GM19463 (cell line): ENCODE results near the gene CES5A.
"Not testable (repeated sequence)": the region's sequence is repeated elsewhere in the genome, so short reads cannot be mapped to it uniquely, and the experiment has no call there.

ENCODE experiments used
- ATAC-seq: cut with Tn5 transposase; IDR thresholded peaks from one replicate; pipeline ENCODE4 v1.9.1; 2021; ENCODE audit warnings: mild to moderate bottlenecking, moderate library complexity; ENCODE audit not compliant: unreplicated experiment

CES5A gene

DNA sequence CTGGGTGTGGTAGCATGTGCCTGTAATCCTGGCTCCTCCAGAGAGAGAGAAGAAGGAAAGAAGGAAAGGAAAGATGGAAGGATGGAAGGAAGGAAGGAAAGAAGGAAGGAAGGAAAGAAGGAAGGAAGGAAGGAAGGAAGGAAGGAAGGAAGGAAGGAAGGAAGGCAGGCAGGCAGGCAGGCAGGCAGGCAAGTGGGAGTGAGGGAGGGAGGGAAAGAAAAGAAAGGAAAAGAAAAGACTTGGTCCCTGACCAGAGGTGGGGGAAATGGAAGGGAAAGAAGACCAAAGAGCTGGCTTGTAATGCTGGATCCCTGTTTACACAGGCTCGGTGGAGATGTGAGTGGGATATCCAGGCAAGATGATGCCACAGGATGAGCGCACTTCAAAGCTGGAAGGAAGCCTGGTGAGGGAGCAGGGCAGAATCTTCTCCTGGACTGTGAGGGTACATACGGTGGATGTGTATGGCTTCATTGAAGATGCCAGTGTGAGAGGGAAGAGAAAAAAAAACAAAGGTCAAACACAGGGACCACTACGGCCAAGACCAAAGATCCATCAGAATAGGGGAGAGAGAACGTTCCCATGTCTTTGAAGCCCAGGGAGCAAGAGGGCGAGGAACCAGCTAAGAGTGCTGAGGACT is 44.4 kb downstream of the CES5A start:
- no peak for ATAC-seq

DNA sequence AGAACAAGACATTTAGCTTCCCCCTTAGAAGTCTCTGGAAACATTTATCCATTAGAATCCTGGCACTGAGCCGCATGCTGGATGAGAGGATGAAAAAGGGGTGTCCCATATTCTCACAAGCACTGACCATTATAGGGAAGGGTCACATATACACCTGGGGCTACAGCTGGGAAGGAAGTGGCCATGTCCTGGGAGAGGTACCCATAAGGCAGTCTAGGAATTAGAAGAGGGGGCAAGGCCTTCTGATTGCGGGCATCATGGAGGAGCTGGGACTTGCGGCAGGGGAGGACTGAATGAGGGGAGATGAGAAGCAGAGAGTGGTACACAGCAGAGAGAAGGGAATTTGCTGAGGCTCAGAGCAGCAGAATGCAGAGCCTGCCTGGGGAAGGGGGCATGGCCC is 45.9 kb downstream of the CES5A start:
- ATAC-seq: not testable (repeated sequence)

DNA sequence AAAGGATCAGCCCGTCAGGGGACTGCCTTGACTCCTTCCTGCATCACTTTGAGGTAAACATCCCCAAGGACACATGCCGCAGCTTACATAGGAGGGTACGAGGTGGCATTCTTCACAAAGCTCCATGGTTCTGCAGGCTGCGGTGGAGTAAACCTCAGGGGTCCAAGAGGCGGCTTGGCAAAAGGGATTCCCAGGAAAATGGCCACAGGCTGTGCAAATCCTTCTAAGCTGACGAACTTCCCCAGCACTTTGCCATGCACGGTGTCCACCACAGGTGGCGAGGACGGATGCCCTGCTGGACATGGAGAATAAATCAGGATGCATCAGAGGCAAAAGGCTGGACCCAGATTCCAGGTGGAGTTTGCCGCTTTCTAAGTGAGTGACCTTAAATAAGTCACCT is 46.5 kb downstream of the CES5A start:
- ATAC-seq: no peak

DNA sequence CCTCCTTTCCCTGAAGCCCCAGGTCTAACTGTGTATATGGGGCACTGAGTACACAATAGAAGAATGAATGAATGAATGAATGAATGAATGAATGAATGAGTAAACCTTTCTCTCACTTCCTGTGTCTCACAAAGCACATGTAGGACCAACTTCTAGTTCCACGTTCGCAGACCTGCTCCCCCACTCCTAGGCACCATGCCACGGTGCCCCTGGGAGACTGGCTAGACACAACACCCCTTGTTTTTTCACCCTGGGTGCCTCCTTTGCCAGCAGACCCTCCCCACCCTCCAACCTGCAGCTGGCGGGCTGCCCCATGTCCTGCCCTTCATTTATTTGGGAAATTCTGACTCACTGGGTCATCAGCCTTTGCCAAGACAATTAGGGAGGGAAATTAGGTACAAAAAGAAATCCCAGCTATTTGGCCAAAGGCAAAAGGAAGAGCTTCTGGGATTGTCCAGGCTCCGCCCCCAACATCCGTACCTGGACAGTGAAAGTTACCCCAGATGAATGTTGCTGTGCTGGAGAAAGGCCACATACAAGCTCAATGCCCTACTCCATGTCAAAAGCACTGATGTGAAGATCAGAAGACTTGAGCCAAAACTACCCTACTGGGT is 50.0 kb downstream of the CES5A start:
- ATAC-seq: no peak

DNA sequence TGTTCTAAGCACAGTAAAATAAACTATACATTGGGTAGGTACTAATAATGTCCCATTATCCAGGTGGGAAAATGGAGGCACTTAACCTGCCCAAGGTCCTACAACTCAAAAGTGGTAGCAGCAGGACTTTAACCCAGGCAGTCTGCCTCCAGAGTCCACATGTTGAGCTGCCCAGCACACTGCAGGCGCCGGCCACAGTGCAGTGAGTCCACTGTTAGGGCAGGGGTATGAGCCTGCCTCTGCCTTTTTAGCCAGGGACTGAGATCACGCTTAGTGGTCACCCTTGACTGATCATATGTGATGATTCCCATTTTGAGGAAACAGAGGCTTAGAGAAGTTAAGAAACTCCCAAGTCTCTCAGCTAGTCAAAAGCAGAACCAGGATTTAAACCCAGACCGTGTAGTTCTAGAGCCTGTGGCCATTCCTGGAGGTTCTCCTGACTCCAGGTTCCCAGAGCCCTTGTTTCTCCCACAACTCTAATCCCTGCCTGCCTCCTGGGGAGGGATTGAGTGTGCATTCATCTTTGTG is 50.6 kb downstream of the CES5A start:
- no peak for ATAC-seq

DNA sequence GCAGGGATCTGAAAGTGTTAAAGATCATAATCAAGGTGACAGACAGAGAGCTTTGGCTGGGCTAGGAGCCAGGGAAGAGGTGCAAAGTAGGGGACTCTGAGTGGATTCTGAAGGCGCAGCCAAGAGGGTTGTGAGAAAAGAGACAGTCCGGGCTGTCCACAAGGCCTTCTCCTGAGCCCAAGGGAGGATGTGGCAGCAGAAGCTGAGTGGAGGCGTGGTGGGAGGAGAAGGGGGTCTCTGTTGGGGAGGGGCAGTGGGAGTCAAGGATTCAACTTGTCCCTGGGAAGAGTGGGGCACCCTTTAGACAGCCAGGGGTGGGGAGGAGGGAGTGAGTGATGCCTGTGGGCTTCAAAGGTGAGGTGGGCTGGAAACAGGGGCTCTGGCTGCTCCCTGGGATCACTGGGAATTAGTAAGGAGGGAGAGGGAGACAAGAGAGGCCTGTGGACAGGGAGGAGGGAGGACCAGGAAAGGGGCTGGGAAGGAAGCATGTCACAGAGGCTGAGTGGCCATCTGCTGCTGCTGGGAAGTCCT is 52.8 kb downstream of the CES5A start:
- ATAC-seq: no peak

DNA sequence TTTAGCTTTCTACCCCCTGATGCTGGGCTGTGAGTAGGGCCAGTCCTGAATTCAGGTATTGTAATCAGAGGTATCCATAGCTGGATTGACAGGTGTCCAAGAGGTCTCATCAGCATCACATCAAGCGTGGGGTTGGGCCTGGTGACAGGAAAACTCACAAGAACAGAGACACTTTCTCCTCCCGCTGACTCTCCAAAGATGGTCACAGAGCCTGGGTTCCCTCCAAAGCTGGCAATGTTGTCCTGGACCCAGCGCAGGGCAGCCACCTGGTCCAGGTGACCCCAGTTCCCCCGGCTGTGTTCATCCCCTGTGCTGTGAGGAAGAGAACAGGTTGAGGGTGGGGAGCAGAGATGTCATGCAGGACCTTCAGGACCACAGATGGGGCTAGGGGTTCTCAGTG is 54.0 kb downstream of the CES5A start:
- ATAC-seq: no peak

DNA sequence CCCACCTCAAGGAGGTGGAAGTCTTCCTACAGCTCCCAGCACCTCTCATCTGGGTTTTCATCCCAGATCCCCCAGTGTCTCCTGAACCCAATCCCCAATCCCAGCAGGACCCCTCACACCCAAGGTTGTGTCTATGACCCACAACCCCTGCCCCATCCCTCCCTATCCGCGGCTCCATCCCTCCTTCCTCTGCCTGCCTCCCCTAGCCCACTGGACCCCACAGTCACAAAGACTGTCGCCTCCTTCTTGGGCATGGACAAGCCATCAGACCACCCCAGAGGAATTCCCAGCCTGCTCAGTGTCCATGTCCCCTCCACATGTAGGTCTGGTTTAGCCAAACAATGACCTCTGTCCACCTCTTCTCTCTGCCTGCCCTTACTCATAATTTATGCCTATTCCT is 54.6 kb downstream of the CES5A start:
- ATAC-seq: no peak

DNA sequence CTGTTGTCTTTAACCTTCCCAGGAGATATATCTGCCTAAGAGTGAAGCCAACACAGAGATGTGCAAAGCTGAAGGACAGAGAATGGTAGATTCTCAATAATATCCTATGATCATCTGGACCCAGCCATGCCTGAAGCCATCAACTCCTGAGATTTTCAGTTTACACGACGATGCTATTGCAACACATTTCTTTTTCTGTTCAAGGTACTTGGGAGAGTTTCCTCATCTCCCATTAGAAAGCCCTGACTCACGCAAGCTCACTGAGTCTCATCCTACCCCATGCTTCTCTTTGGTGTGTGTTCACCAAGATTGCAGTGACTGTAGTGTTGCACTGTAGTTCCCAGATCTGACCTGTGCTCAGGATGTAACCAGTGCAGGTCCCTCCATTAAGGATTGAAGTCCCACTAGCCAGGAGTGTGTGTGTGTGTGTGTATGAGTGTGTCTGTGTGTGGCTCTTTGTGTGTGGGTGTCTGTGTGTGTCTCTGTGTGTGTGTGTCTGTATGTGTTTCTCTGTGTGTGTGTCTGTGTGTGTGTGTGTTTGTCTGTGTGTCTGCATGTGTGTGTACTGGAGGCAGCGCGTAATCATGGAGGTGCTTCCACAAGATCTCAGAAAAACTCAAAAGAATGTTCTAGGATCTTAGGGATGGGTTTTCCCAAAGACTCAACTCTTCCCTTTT is 57.8 kb downstream of the CES5A start:
- ATAC-seq: no peak

DNA sequence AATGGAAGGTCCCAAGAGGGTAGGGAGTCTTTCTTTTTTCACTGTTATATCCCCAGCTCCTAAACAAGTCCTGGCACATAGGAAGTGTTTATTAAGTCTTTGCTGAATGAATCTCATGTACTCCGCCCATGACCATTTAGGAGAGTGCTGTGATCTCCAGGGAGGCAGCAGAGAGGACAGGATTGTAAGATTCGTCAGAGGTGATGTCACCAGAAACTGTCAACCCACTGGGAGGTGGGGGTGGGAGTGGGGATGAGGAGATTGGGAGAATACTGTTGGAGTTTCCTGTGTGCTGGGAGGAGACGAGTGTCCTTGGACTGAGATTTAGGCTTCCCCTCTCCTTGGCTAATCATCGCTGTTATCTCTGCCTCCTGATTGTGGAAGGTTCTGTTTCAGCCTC is 59.0 kb downstream of the CES5A start:
- not testable (repeated sequence) for ATAC-seq

DNA sequence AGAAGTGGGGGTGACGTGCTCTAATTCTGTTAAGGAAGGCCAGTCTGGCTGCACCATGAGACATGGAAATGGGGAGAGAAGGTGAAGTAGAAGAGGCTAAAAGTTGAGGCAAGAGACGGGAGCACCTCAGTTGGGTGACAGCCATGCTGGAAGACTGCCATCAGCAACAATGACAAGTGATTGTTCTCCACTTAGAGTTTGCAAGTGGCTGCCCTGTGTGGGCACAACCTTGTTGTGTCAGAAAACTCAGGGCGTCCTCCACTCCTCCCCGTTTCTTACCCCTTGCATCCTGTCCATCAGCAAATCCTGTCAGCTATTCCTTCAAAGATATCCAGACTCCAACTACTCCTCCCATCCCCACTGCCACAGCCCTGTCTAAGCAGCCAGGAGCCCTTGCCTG is 59.9 kb downstream of the CES5A start:
- ATAC-seq: no peak

DNA sequence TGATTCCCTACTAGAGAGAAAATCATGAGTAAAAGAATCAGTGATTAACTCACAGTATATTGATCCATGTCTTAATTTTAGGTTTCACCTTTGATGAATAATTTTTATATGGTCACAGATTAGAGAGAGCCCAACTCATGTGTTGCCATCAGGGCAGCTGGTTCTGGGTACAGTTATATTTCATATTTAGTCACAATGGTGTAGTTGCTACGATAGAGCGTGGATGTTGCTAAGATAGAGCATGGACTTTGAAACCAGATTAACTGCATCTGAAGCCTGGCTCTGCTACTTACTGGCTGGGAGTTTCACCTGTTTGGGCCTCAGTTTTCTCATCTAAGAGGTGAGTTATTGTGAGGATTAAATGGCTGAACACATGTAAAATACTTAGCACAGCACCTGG is 61.0 kb downstream of the CES5A start:
- ATAC-seq: not testable (repeated sequence)

DNA sequence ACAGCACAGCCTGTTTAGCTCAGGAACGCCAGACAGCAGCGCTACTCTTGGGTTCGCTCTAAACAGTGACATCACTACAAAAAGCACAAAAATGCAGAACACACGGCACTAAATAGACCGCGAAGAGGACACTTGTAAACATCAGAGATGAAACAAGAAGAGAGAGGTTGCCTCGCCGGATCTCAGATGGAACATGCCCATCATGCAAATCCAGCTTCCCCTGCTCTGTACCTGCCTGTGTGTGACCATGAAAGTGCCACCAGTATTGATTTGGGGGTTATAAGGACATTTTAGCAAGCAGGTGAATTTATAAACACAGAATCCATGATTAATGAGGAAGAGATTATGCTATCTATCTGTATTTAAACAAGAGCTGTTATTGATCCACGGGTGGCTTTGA is 61.4 kb downstream of the CES5A start:
- not testable (repeated sequence) for ATAC-seq

DNA sequence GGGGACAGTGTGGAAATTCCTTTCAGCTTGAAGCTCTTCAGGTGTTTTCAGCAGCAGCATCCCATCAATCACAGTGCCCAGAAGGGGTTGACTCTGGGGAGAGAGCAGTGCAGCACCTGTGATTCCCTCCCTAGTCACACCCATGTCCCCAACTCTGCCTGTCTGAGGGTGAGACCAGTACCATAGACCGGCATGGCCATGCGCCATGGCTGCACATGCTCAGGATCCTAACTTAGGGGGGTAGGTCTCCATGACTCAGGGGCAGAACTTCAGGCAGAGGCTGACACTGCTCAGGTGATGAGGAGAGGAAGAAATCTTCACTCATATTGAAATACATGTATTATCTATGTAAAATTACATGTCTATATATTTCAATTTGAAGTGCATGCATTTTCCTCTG is 62.2 kb downstream of the CES5A start:
- ATAC-seq: no peak

DNA sequence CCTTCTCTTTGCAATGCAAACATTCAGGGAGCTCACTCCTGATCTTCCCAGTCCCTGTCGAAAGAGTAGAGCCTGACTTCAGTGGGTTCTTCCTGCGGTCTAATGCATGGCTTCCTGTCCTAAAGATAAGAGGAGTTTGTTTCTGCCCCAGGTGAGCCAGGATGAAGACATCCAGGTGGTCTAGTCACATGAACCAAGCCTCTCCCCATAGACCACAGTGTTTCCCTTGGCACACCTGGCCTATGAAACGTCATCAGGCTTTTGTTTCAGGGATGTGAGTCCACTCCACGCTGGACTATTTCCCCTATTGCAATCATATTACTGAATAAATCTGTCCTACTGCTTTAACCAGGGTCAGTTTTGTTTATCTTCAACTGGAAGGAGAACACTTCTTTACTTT is 63.4 kb downstream of the CES5A start:
- ATAC-seq: no peak

DNA sequence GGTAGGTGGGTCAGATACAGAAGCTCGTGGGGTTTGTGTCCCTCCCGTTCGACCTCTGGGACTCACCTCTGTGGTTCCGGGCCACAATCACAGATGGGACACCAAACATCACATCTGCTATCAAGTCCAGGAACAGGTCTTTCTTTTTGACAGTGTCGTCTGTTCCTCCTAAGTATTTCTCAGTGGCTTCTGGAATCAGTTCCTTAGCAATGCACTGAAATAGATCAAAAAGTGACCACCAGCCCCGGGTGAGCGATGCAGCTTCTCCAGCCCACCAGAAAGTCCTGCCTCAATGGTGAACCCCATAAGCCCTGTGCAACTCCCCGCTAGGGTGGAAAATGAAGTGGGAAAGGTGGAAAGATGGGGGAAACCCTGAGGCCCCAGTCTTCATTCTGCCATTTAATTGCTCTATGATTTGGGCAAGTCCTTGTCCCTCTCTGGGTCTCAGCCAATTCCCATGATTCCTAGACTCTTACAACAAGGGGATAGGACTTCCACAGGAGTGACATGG is 64.7 kb downstream of the CES5A start:
- ATAC-seq: no peak

DNA sequence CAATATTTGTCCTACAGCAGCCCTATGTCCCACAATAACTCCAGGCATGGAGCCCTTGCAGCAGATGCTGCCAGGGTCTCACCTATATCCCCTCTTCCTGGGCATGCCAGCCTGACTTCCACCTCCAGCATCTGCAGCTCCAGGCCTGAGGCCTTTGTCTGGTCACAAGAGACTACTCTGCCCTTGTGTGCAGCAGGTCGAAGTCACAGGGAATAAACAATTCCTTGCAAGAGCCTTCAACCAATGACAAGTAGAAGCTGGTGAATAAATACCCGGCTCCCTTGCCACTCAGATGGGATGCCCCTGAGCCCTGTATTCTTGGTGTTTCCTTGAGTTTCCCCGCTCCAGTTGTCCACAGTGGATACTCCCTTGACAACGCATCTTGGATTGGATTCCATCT is 65.3 kb downstream of the CES5A start:
- no peak for ATAC-seq

DNA sequence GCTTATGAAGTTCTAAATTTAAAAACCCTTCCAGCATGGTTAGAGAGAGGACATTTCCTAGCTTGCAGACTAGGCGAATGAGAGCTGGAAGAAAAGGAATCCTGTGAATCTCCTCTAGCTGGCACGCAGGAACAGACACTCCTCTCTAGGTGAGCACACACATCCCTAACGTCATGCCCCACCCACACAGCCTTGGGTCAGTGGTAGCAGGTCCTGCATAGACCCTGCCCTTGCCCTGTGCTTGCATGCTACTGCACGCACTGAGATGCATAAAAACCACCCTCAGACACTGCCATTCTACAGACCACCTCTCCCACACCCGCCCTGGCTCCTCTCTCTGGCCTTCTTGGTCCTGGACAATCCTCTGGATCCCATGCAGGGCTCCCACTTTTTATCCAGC is 65.8 kb downstream of the CES5A start:
- no peak for ATAC-seq

DNA sequence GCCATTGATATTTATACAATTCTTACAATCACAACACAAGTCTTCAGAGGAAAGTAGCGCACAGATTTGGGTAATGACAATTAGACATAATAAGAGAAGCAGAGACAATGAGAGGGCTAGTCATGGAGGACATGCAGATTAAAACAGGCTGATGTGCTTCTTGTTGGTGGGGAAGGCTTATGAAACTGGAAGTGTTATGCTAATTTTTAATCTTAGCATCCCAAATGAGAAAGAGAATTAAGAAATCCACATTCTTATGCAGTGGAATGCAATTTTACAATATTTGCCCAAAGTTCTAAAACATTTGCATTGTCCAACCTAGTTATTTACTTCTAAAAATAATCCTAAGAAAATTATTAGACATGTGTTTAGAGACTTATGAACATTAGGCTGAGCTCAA is 66.9 kb downstream of the CES5A start:
- not testable (repeated sequence) for ATAC-seq

DNA sequence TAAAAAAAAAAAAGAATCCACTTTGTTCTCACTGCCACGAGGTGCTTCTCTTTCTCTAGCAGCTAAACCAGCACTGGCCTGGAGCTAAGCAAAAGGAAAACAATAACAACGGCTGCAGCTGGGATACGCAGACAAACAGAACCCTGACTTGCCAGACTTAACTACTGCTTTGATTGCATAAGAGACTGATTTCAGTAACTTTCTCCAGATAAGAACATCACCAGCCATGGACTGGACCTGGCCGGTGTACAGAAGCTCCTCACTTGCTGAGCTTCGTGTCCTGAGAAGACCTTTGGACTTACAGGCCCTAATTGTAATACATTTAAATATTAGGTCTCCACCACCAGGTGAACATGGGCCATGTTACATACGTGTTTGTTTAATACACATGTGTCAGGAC is 70.1 kb downstream of the CES5A start:
- not testable (repeated sequence) for ATAC-seq

DNA sequence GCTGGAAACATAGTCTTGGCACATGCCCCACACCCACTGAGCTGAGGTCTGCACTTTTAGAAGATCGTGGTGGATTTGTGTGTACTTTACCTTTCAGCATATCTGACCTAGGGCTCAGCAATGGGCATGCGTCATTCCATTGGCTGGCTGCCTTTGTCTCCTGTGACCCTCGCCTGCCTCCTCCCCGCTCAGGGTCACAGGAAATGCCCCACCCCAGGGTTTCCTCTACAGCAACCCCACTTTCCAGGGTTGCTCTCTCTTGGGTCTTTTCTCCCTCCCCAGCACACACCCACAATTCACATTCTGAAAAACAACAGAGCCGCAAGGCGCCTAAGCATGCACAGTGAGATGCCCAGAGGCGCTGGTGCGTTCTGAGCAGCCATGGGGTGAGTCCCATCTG is 71.5 kb downstream of the CES5A start:
- ATAC-seq: not testable (repeated sequence)
